GM12891 (cell line): ENCODE data around the gene HSD17B10.

Experiments used
- POLR2A ChIP-seq: IDR thresholded peaks from 2 replicates; pipeline ENCODE4 v1.6.1; 2011; ENCODE audit warnings: low read depth, low read length, control low read depth
- POLR2AphosphoS5 ChIP-seq: IDR thresholded peaks from 2 replicates; pipeline ENCODE4 v1.6.1; 2011; ENCODE audit warnings: low read depth, low read length, control low read depth

DNA sequence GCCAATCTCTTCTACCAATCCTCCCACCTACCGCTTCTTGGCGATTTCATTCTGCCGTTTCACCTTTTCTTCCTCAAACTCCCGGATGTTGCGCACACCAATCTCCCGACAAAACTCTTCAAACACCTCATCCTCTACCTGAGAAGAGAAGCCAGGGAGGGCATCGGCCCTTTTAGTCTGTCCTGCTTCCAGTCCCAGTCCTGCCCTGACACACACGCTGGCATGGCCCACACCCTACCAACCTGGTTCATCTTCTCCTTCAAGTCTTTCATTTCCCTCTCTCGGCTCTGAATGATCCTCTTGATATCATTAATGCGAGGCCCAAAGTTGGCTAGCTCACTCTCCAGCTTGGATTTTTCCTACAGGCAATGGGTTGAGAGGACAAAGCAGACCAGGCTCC is 30.6 kb downstream of the HSD17B10 start:
- TF ChIP-seq POLR2A (no peak), POLR2AphosphoS5 (no peak)
